HUDEP-2 (cell line): Measurements from ENCODE around the gene SLC2A11.
A peak's percentile ranks its signal among the peaks of the same experiment; 100 is the strongest.

Experiments
- DNase-seq, 76 experiments: peaks; one replicate each; lab custom pipeline; 2025; ENCODE audit not compliant: unreplicated experiment in 76 of 76; lab: John Stamatoyannopoulos, UW

Gene SLC2A11

DNA sequence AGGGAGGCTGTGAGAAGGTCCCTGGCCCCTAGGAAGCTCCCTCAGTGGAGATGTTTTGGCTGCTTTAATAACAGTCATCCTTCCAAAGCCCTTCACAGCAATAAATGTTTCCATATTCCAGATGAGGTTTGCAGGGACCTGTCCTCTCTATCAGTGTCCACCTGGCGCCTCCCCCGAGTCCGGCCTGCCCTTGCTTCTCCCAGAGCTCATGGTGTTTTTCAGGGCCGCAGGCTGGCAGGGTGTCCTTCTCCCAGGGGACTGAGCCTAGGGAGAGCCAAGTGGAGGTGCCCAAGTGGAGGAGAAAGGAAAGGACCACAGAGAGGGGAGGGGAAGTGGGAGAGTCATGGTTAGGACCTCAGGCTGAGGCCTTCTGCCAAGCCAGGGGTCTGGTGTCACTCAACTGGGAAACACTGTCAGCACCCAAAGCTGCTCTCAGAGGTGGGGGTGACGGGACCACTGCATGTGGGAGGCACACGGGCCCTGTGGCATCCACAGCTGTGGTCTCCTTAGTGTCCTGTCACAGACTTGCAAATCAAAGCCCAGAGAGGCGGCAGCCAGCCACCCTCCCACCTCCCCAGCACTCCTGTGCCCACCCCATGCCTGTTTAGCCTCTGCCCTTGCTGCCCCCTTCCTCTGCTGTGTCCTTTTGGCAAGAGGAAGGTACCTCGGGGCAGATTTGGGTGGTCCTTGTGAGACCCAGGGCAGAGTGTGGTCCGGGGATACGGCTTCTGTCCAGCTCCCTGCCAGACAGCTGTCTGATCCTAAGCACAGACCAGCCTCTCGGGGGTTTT, 25.3 kb upstream of the SLC2A11 start:
- DNase-seq = no peak

DNA sequence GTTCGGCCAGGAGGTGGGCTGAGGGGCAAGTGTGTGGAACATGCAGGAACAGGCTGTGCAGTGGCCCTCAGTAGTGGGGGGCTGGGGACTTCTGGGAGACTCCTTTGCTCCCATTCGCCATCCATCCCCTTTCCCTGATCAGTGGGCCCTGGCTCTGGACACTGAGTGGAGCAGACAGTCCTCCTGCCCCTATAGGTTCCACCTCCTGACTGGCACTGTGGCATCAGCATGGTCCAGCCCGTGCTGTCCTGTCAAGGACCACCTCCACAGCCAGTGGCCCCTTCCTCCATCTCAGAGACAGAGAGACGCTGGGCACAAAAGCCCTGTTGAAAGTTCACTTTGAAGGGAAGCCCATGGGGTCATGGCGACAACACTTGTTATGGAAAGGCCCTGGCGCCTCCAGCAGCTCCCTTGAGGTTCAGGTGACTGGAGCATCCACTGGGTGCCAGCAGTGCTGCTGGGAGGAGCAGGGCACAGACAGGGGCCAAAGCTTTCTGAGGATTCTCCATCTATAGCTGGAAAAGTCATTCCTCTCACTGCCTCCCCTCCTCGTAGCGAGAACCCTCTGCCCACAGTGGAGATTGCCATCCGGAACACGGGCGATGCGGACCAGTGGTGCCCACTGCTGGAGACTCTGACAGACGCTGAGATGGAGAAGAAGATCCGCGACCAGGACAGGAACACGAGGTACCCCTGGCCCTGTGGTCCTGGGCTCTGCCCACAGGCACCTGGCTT, 24.5 kb upstream of the SLC2A11 start:
- DNase-seq = no peak

- DNase-seq = no peak
Observed at GRCh38 chr22:23833911-23834317, 23.8 kb upstream of the SLC2A11 start.

DNA sequence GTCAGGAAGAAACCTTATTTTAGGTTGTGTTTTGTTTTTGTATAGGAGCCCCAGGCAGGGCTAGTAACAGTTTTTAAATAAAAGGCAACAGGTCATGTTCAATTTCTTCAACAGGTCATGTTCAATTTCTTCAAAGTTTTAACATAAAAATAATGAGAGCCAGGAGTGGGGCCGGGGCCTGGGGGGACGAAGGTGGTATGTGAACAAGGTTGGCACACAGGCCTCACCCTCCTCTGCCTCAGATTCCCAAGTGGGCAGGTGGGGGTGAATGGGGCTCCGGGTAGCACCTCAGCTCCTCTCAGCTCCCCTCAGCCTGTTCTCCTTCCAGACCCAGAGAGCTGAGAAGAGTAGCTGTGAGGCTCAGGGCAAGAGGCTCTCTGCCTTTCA, 23.3 kb upstream of the SLC2A11 start:
- DNase-seq = no peak

DNA sequence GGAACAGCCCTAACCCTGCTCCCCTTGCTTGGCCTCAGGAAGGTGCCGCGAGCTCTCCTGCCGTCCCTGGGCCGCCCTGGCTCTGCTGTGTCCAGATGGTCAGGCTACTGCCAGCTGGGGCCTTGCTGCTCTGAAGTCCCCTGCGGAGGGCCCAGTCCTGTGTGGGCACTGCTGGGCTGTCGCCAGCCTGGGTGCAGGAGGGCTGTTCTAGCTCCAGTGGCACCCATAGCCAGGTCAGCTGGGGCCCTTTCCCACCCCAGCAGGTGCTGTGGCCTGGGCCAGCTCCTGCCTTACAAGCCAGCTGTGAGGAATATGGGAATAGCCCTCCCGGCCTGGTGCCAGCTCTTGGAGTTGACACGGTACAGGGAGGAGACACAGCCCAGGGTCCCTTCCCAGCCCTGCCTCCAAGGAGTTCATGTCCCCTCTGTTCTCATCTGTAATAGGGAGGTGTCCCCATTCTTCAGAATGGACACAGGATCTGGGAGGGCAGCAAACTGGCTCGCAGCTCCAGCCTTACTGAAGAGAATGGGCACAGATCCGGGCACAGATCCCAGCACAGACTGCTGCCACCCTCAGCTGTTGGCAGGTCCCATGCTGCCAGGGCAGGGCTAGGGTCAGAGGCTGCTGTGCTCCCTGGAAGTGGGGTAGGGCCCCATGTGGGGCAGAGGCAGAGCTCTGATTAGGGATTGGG, 22.7 kb upstream of the SLC2A11 start:
- no peak for DNase-seq

- no peak for DNase-seq
Observed at GRCh38 chr22:23835484-23836144, 22.1 kb upstream of the SLC2A11 start.

DNA sequence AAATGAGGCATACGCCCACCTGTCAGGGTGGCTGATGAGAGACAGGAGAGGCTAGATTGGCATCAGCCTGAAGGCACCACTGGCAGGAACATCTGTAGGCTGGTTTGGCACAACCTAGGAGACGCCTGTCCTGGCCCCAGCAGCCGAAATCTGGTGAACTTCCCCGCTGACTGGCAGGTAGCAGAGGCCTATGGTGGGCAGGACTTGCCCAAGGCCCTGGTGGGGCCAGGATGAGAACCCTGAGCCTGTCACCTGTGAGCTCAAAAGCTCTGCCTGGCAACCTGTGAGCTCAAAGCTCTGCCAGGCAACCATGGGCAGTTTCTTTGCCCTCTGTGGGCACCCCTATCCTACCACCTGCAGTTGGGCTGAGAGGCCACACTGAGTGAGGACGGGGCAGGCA, 21.4 kb upstream of the SLC2A11 start:
- no peak for DNase-seq

DNA sequence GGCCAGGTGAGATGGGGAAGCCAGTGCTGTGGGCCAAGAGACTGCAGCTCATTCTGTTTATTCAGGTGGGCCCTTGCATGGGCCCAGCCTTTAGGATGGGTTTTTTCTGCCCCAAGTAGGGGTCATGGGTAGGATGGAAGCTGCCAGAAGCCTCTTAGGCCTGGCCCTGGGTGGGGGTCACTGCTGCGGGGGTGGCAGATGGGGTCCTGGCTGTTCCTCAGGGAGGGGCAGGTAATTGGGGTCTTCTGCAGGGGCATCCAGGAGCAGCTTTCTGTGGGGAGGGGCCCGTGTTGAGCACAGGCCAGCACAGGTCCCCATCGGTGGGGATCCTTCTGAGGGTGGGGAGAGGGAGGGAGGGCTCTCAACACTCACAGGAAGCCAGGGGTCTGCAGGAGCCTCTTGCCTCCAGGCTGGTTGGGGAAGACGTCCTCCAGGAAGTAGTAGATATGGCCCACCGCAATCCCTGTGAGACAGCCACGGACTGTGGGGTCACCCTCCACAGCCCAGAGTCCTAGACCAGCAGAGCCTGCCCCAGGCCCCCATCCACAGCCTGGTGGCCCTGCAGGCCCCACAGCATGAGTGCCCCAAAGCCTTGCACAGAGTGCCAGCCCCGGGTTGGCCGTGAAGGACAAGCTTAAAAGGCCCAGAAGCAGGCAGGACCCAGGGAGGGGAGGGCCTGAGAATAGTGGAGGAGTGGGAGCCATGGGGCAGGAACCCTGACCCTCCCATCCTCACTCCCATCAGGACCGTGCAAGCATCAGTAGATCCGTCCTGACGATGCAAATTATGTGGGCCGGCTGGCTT, 20.8 kb upstream of the SLC2A11 start:
- no peak for DNase-seq

GRCh38 chr22:23837496-23837859, 20.2 kb upstream of the SLC2A11 start:
- no peak for DNase-seq

DNA sequence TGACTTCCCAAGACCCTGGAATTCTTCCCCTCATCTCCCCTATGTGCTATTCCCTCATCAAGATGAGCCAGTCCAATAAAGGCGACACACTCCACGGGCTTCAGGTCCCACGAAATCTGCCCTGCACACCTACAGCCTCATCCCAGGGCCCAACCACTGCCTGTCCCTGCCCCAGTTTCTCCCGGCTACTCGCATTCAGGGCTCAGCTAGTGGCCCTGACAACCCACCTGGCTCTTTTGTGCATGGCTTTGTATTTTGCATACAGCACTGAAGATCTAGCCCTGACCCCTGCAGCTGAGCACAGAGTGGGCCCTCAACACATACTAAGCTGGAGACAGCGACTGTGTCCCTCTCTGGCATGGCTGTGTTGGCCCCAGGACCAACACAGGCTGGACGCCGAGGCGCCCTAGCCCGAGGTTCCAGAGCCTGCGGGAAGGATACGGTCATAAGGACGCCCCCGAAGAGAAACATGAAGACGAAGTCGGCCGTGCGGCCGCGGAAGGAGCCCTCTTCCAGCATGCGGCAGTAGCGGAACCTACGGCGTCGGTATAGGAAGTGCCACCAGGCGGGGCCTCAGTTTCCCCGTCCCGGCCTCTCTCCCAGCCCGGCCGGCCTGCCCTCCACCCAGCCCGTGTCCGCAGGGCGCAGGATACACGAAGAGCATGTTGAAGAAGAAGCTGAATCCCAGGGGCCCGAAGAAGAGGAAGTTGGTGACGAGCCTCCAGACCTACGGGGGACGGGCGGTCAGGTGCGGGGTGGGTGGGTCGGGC, 19.6 kb upstream of the SLC2A11 start:
- no peak for DNase-seq

- DNase-seq = peak in 75 of 76 experiments; percentile 78 to 100 (median 99)
Observed at GRCh38 chr22:23838681-23839468, 18.8 kb upstream of the SLC2A11 start, which contains the start of gene DERL3. Gene DERL3, minus strand, starts transcription at chr22:23839006. Its CDS starts 19 bp downstream, at chr22:23838987.

DNA sequence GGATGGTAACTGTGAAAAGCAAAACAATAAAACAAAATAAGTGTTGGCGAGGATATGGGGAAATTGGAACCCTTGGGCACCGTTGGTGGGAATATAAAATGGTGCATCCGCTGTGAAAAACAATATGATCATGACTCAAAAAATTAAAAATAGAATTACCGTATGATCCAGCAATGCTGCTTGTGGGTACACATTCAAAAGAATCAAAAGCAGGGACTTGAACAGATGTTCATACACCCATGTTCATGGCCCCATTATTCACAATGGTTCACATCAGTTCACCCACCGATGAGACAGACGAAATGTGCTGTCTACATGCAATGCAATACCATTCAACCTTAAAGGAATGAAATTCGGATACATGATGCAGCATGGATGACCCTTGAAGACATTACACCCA, 17.6 kb upstream of the SLC2A11 start:
- DNase-seq = no peak

DNA sequence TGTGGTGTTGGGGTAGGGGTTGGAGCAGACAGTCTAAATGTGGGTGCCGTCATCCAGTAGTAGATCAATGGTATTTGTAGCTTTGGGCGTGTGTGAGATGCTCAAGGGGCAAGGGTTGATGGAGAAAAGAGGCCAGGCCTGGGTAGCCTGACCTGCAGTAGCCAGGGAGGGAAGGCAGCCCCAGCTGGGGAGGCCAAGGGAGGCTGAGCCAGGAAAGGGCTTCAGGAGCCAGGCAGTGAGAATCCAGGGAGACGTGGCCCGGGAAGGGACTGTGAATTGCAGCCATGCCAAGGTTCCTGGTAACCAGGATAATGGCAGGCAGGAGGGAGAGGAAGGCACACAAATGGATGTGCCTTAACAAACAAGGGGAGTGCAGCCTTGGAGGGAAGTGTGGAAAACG, 16.4 kb upstream of the SLC2A11 start:
- no peak for DNase-seq

DNA sequence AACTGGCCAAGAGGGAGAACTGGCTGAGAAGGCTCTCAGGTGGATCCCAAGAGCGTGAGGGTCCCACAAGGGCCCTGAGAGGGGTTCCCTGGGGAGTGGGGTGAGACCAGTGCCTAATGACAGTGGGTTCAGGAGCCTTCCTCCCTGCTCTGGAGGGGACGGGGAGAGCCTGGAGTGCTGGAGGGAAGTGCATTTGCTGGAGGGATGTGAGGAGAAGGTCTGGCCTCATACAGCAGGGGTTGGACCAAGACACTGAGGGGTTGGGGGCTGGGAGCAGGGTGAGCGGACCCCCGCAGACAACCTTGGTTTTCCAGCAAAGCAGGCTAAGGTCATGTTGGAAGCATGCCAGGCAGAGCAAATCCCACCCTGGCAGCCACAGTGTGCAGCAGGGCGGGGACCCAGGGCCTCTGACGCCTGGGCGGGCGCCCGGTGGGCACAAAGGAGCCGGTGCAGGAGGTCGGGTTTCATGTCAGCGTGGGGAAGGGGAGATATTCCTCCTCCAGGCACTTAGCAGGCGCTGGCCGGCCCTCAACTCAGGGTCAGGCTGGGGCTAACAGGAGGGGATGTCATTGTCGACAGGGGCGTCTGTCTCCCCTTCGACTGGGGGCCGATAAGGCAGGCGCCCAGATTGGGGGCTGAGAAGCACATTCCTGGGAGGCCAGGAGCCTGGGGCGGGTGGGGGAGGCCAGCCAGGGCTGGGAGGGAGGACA, 15.8 kb upstream of the SLC2A11 start:
- no peak for DNase-seq

DNA sequence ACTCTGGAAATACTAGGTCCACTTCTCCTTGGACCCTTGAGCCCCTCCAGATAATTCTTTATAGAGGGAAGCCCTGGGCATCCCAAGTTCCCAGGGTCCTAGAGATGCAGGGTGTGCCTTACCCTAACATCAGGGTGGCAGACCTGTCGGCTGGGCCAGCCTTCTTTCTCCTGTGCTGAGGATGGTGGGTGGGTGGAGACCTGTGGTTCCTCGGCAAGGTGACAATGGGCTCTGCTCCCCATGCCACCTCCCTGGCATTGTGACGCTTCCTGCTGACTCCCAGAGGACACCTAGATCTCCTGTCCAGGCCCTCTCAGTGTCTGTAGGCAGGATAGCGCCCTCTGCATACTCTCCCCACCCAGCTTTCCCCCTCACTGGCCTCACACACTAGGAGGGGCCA, 15.1 kb upstream of the SLC2A11 start:
- no peak for DNase-seq

GRCh38 chr22:23844739-23845202, 12.9 kb upstream of the SLC2A11 start:
- DNase-seq = no peak

DNA sequence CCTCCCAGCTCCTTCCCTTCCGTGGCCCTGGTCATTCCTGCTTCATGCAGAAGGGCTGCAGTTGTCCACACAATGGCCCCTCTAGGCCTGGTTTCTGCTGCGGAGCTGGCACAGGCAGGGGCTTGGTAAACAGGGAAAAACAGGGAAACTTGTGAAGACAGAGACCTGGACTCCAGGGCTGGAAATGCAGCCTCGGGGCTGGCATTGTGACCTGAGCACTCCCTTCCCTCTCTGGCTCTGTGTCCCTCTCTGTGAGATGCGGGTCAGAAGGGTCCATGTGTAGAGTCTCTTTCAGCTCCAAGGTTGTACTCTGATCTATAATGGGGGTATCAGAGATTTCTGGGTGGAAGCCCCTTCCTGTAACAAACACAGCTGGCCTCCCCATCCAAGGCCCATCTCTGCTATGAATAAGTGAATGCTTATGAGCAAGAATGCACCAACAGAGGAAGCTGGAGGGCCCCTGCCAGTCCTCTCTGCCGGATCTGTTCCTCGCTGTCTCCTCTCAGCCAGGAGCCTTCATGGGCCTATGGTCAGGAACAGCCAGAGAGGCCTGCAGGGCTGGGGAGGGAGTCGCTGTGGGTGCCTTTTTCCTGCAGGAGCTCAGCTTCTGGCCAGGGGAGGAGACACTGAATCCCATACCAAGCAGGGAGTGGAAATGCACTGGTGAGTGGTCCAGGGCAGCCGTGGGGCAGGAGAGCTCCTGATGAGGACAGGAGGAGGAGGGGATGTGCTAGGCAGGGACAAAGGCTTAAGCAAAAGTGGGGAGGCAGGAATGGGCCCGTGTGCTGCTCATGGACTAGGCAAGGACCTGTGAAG, 12.2 kb upstream of the SLC2A11 start:
- DNase-seq = no peak
